Measurements from ENCODE around the gene TMEM94. TPM values are rescaled to one million over a fixed set of nuclear protein-coding genes. Genes with fewer than 3 reads are reported as not detected.
A peak's percentile ranks its signal among the peaks of the same experiment; 100 is the strongest.

The TMEM94 gene
- total and polyA plus RNA-seq, 2 of the 13 experiments (the other 11 are each of a cell fraction or from before 2014, with no cell fraction given): 32.6 to 134 TPM

GRCh38 chr17:75540923-75541503, 84.6 kb downstream of the TMEM94 start (continued):
- TF ChIP-seq, protein P1, sequence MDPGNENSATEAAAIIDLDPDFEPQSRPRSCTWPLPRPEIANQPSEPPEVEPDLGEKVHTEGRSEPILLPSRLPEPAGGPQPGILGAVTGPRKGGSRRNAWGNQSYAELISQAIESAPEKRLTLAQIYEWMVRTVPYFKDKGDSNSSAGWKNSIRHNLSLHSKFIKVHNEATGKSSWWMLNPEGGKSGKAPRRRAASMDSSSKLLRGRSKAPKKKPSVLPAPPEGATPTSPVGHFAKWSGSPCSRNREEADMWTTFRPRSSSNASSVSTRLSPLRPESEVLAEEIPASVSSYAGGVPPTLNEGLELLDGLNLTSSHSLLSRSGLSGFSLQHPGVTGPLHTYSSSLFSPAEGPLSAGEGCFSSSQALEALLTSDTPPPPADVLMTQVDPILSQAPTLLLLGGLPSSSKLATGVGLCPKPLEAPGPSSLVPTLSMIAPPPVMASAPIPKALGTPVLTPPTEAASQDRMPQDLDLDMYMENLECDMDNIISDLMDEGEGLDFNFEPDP (CRISPR knock-in tag; conservative IDR thresholded peaks at IDR 0.05): no peak
- no peak for TF ChIP-seq THAP9 (CRISPR knock-in tag; IDR thresholded peaks at IDR 0.05; ENCODE audit: borderline replicate concordance)
- TF ChIP-seq, protein P2, sequence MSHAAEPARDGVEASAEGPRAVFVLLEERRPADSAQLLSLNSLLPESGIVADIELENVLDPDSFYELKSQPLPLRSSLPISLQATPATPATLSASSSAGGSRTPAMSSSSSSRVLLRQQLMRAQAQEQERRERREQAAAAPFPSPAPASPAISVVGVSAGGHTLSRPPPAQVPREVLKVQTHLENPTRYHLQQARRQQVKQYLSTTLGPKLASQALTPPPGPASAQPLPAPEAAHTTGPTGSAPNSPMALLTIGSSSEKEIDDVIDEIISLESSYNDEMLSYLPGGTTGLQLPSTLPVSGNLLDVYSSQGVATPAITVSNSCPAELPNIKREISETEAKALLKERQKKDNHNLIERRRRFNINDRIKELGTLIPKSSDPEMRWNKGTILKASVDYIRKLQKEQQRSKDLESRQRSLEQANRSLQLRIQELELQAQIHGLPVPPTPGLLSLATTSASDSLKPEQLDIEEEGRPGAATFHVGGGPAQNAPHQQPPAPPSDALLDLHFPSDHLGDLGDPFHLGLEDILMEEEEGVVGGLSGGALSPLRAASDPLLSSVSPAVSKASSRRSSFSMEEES (CRISPR knock-in tag; IDR thresholded peaks at IDR 0.05): no peak
- no peak for TF ChIP-seq ZSCAN9 (CRISPR knock-in tag; IDR thresholded peaks at IDR 0.05; ENCODE audit: borderline replicate concordance)
- no peak for TF ChIP-seq ZNF563 (CRISPR knock-in tag; IDR thresholded peaks at IDR 0.05)
- no peak for TF ChIP-seq ZNF766 (CRISPR knock-in tag; IDR thresholded peaks at IDR 0.05; ENCODE audit: borderline replicate concordance)
- TF ChIP-seq TCF12 (IDR thresholded peaks at IDR 0.05): no peak
- TF ChIP-seq TCF12 (CRISPR knock-in tag; IDR thresholded peaks at IDR 0.05): no peak
- TF ChIP-seq ZNF841 (CRISPR knock-in tag; IDR thresholded peaks at IDR 0.05; ENCODE audit: borderline replicate concordance): no peak
- TF ChIP-seq MTA1 (CRISPR knock-in tag; IDR thresholded peaks at IDR 0.05; ENCODE audit: borderline replicate concordance): peak; percentile 44; the same call in 1 of the 2 replicates
- no peak for TF ChIP-seq ZNF496 (CRISPR knock-in tag; IDR thresholded peaks at IDR 0.05; ENCODE audit: insufficient replicate concordance)
- 0 out of 2 replicates have a peak, but pooled peaks have one; percentile 33 for TF ChIP-seq ZBTB7B (CRISPR knock-in tag; IDR thresholded peaks at IDR 0.05)
- no peak for TF ChIP-seq NFIC (IDR thresholded peaks at IDR 0.05; ENCODE audit: low read length)
- peak; percentile 64 for TF ChIP-seq HNF4A (CRISPR knock-in tag; IDR thresholded peaks at IDR 0.05)
- TF ChIP-seq ZBTB8A (CRISPR knock-in tag; IDR thresholded peaks at IDR 0.05; ENCODE audit: borderline replicate concordance, low read depth): no peak
- no peak for TF ChIP-seq MIER2 (CRISPR knock-in tag; IDR thresholded peaks at IDR 0.05)
- no peak for TF ChIP-seq E2F2 (CRISPR knock-in tag; IDR thresholded peaks at IDR 0.05; ENCODE audit: borderline replicate concordance)
- TF ChIP-seq ZFP36L1 (CRISPR knock-in tag; IDR thresholded peaks at IDR 0.05): no peak
- TF ChIP-seq ZNF180 (CRISPR knock-in tag; IDR thresholded peaks at IDR 0.05; ENCODE audit: borderline replicate concordance, low read depth): no peak
- no peak for TF ChIP-seq HOXA7 (CRISPR knock-in tag; IDR thresholded peaks at IDR 0.05)
- no peak for TF ChIP-seq ZNF367 (CRISPR knock-in tag; IDR thresholded peaks at IDR 0.05; ENCODE audit: borderline replicate concordance)
- no peak for TF ChIP-seq RFX1 (IDR thresholded peaks at IDR 0.05)
- TF ChIP-seq, protein P3, sequence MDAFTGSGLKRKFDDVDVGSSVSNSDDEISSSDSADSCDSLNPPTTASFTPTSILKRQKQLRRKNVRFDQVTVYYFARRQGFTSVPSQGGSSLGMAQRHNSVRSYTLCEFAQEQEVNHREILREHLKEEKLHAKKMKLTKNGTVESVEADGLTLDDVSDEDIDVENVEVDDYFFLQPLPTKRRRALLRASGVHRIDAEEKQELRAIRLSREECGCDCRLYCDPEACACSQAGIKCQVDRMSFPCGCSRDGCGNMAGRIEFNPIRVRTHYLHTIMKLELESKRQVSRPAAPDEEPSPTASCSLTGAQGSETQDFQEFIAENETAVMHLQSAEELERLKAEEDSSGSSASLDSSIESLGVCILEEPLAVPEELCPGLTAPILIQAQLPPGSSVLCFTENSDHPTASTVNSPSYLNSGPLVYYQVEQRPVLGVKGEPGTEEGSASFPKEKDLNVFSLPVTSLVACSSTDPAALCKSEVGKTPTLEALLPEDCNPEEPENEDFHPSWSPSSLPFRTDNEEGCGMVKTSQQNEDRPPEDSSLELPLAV (CRISPR knock-in tag; conservative IDR thresholded peaks at IDR 0.05; ENCODE audit: low read depth): no peak

Data from HepG2 (cell line).